IPS-20b (cell line): ENCODE data around the gene POLR1A.

Source experiments
- H3K27ac ChIP-seq: one replicate; pipeline ENCODE4 v1.5.1; 2013; ENCODE audit warnings: low read length
- H3K27me3 ChIP-seq: 2 replicates; pipeline ENCODE4 v1.6.1; 2013; ENCODE audit warnings: mild to moderate bottlenecking, low read length, inconsistent platforms; ENCODE audit not compliant: insufficient read depth
- H3K36me3 ChIP-seq: 2 replicates; pipeline ENCODE4 v1.6.1; 2013; ENCODE audit warnings: low read depth, mild to moderate bottlenecking, inconsistent platforms, low read length, moderate library complexity; ENCODE audit not compliant: insufficient read depth
- H3K4me1 ChIP-seq: 2 replicates; pipeline ENCODE4 v1.6.1; 2013; ENCODE audit warnings: mild to moderate bottlenecking, control low read depth, inconsistent platforms, low read length, moderate library complexity; ENCODE audit not compliant: insufficient read depth
- H3K4me3 ChIP-seq: 2 replicates; pipeline ENCODE4 v1.5.1; 2013; ENCODE audit warnings: mild to moderate bottlenecking, low read length, inconsistent platforms
- H3K9ac ChIP-seq: 2 replicates; pipeline ENCODE4 v1.6.1; 2013; ENCODE audit warnings: low read depth, mild to moderate bottlenecking, inconsistent platforms, low read length, moderate library complexity
- H3K9me3 ChIP-seq: 2 replicates; pipeline ENCODE4 v1.6.1; 2013; ENCODE audit warnings: mild to moderate bottlenecking, low read depth, low read length, inconsistent platforms; ENCODE audit not compliant: insufficient read depth

Gene POLR1A

DNA sequence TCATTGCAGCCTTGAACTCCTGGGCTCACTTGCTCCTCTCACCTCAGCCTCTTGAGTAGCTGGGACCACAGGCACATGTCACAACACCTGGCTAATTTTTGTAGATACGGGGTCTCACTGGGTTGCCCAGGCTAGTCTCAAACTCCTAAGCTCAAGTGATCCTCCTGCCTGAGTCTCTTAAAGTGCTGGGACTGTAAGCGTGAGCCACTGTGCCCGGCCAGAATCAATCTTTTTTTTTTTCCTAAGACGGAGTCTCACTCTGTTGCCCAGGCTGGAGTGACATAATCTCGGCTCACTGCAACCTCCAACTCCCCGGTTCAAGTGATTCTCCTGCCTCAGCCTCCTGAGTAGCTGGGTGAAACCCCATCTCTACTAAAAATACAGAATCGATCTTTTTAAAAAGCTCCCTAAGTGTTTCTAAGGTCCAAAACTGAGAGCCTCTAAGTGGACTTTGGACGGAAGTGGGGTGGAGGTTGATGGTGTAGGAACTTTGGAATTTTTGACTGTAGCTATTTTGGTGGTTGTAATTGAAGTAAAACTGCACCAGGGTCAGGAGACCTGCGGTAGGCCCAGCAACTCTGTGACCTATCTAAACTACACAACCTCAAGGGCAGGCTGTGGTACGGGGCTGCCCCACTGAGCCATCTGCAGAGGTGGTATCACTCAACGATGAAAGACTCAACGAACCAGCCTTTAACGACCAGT, 82.9 kb downstream of the POLR1A start:
- H3K4me3 ChIP-seq: no peak overlapping the region
- H3K27me3 ChIP-seq: no peaks in the 10 kb centered on the region
- no peaks in the 10 kb centered on the region for H3K4me1 ChIP-seq
- H3K36me3 ChIP-seq: peaks cover 37% of the 10 kb centered on the region
- no peak overlapping the region for H3K9ac ChIP-seq
- H3K9me3 ChIP-seq: no peaks in the 10 kb centered on the region
- no peak overlapping the region for H3K27ac ChIP-seq

DNA sequence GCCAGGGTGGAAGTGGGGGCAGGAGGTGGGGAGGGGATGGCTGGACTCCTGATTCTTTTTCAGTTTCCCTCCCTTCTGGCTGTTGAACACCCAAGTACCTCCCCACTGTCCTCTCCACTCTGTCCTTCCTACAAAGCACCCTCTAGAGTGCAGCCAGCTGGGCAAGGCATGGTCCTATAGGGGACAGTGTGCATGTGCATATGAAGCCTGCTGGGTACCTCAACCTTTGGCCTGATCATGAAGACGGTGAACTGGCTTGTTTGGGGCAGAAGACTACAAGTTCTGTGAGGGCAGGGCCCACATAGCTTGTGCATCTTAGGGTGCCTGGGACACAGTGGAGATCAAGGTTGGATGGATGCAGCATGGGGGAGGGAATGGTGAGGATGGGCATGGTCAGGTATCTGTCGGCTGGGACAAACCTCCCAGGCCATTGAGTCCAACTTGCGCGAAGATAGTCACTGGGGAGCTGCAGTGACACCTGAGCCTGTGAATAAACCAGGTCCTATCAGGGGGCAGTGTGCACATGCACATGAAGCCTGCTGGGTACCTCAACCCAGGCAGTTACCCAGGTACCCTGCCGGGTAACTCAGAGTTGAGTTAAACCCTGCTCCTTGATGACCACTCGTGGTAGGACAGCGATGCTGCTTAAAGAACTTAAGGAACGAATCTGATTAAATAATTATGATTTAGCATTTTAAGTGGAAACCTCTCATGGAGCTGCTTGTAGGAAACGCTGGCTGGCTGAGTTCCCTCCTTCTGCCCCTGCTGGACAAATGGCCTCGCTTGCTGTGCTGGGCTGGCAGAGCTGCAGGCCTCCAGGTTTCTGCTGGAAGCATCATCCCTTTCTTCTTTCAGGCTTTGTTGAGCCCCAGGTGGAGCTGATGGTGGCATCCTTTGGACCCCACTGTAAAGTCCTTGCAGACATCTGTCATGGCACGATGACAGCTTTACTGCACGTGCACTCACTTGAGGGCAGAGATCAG, 84.0 kb downstream of the POLR1A start:
- no peak overlapping the region for H3K9ac ChIP-seq
- no peak overlapping the region for H3K27ac ChIP-seq
- no peaks in the 10 kb centered on the region for H3K4me1 ChIP-seq
- peaks cover 26% of the 10 kb centered on the region for H3K36me3 ChIP-seq
- H3K4me3 ChIP-seq: no peak overlapping the region
- H3K27me3 ChIP-seq: no peaks in the 10 kb centered on the region
- no peaks in the 10 kb centered on the region for H3K9me3 ChIP-seq

DNA sequence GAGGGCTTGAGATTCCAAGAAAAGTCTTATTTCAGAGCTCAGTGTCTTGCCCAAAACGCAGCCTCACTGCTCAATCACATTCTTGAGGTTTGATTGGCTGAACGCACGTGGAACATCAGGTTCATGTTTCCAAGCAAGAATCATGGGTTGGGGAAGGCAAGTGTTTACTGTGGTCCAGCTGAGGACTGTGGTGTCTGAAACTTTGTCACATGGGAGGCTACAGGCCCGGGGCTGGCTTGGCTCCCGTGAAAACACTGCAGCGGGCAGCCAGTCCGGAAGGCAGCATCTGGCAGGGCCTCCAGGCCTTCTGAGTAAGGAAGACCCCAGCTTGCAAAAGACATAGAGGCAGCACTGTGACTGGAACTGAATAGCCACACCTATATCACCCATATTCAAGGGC, 84.7 kb downstream of the POLR1A start:
- Histone ChIP-seq H3K9me3 (no peaks in the 10 kb centered on the region), H3K36me3 (peaks cover 19% of the 10 kb centered on the region; the same call in 1 of the 2 replicates), H3K4me1 (no peaks in the 10 kb centered on the region), H3K27ac (no peak overlapping the region), H3K27me3 (no peaks in the 10 kb centered on the region), H3K4me3 (no peak overlapping the region), H3K9ac (no peak overlapping the region)

DNA sequence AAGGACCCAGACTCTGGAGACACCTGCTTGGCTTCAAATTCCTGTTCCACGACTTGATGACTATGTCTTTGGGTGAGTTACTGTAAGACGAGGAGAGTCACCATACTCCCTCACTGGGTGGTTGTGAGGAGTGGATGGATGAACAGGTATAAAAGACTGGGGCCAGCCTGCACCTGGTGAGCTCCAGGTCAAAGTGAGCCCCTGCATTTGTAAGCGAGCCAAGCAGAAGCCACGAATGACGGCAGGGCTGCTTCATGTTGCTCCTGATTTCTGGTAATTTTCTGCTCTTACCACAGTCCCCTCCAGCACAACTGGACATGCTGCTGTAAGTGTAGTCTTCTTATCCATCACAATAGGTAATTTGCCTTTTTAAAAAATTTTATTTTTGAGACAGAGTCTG, 86.6 kb downstream of the POLR1A start:
- Histone ChIP-seq H3K4me3 (no peak overlapping the region), H3K36me3 (peaks cover 3% of the 10 kb centered on the region; the same call in 1 of the 2 replicates), H3K27ac (no peak overlapping the region), H3K4me1 (no peaks in the 10 kb centered on the region), H3K9me3 (peaks cover 10% of the 10 kb centered on the region), H3K9ac (no peak overlapping the region), H3K27me3 (no peaks in the 10 kb centered on the region)

DNA sequence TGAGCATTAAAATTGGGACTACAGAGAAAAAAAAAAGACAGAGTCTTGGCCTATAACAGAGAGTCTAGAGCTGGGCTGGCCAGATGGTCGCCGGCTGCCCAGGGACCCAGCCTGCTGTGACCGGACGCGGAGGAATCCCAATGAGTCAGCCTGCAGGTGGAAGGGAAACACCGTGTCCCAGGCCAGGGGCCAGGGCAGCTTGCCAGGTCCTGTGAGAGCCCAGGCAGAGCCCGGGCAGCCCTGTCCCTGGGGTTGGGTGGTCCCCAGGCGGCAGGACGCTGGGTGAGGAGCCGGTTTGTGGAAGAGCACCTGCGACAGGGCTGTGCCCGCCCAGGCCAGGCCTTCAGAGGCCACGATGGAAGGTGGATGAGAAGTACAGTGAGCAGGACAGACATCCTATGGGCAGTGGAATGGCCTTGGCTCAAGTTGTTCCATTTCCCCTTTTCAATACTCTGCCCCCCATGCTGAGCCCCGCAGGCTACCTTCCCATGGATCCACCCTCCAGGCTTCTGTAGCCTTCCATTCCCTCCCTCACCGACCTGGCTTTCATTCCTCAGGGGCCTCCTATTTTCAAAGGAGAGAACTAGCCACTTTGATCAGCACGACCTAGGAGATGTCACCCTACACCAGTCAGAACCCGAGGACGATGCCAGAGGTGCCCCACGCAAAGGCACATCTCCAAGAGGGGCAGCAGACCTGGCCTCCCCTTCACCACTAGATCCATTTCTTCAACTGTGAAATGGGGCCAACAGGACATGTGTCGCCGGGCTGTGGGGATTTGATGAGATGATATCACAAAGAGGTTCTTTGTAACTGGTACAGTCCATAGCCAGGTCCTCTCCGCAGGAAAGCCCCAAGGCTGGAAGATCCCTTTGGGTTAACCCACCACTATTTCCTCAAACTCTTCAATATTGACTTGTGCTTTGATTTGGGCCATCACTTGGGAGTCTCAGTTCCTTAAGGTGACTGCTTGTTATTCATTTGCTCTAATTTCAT, 87.5 kb downstream of the POLR1A start:
- Histone ChIP-seq H3K9me3 (peaks cover 10% of the 10 kb centered on the region), H3K36me3 (no peaks in the 10 kb centered on the region), H3K27me3 (no peaks in the 10 kb centered on the region), H3K4me3 (no peak overlapping the region), H3K27ac (no peak overlapping the region), H3K4me1 (no peaks in the 10 kb centered on the region), H3K9ac (no peak overlapping the region)

DNA sequence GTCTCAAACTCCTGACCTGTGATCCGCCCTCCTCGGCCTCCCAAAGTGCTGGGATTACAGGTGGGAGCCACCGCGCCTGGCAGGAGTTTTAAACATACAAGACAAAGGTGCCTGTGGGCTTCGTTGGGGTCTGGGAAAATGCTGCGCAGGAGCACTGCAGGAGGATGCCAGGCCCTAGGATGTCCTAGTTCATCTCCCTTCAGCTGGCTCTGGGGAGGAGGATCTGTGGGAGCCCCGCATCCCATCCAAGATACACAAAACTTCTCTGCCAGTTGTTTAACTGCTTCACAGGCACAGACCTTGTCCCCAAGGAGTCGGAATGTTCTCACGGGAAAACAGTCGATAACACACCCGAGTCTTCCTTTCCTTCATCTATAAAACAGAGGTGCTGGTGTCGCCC, 89.1 kb downstream of the POLR1A start:
- H3K9me3 ChIP-seq: peaks cover 10% of the 10 kb centered on the region
- H3K9ac ChIP-seq: no peak overlapping the region
- H3K4me3 ChIP-seq: no peak overlapping the region
- H3K27ac ChIP-seq: no peak overlapping the region
- no peaks in the 10 kb centered on the region; the same call in 1 of the 2 replicates for H3K4me1 ChIP-seq
- no peaks in the 10 kb centered on the region for H3K27me3 ChIP-seq
- H3K36me3 ChIP-seq: no peaks in the 10 kb centered on the region

DNA sequence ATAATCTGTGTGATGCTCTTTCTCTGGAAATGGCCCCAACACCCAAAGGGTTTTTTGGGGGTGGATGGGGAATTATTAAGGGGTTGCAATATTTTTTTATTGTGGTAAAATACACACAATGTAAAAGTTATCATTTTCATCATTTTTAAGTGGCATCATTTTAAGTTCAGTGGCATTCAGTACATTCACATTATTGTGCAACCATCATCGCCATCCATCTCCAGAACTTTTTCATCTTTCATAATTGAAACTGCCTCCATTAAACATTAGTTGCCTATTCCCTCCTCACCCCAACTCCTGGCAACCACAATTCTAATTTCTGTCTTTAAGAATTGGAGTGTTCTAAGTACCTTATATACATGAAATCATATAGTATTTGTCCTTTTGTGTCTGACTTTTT, 90.0 kb downstream of the POLR1A start:
- Histone ChIP-seq H3K4me3 (no peak overlapping the region), H3K36me3 (no peaks in the 10 kb centered on the region), H3K4me1 (no peaks in the 10 kb centered on the region; the same call in 1 of the 2 replicates), H3K9ac (no peak overlapping the region), H3K9me3 (peaks cover 10% of the 10 kb centered on the region), H3K27ac (no peak overlapping the region), H3K27me3 (no peaks in the 10 kb centered on the region)

DNA sequence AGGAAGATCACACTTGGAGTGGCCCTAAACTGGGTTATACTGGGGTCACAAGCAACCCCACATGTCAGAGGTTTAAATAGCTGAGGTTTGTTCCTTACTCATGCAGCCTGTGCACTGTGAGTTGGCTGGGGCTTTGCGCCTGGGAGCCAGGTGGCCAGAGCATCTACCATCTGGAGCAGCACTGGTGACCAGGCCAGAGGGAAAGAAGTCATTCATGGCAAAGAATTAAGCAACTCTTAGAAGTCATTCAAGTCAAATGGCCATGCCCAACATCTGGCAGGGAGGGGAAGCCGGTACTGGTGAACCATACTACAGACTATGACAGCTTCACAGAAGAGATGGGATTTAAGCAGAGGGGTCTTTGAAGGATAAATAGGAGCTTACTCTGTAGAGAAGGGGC, 90.7 kb downstream of the POLR1A start:
- H3K4me3 ChIP-seq: no peak overlapping the region
- H3K9ac ChIP-seq: no peak overlapping the region
- H3K27me3 ChIP-seq: no peaks in the 10 kb centered on the region
- H3K27ac ChIP-seq: no peak overlapping the region
- H3K36me3 ChIP-seq: no peaks in the 10 kb centered on the region
- peaks cover 10% of the 10 kb centered on the region for H3K9me3 ChIP-seq
- no peaks in the 10 kb centered on the region; the same call in 1 of the 2 replicates for H3K4me1 ChIP-seq

DNA sequence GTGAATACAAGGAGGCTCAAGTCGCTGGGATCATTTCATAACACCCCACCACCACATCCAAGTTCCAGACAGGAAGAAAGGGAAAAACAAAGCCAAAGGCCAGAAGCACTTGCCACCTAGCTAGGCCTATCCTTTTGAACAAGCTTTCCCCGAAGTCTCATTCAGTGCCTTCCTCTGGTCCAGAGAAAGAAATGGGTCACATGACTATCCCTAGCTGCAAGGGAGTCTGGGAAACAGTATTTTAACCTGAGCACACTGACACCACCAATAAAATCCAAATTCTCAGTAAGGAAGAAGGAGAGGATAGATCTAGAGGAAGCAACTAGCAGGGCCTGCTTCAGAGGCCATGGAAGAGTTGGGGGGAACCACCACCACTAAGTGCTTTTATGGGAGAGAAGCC, 91.2 kb downstream of the POLR1A start:
- Histone ChIP-seq H3K9me3 (peaks cover 10% of the 10 kb centered on the region), H3K36me3 (no peaks in the 10 kb centered on the region)

DNA sequence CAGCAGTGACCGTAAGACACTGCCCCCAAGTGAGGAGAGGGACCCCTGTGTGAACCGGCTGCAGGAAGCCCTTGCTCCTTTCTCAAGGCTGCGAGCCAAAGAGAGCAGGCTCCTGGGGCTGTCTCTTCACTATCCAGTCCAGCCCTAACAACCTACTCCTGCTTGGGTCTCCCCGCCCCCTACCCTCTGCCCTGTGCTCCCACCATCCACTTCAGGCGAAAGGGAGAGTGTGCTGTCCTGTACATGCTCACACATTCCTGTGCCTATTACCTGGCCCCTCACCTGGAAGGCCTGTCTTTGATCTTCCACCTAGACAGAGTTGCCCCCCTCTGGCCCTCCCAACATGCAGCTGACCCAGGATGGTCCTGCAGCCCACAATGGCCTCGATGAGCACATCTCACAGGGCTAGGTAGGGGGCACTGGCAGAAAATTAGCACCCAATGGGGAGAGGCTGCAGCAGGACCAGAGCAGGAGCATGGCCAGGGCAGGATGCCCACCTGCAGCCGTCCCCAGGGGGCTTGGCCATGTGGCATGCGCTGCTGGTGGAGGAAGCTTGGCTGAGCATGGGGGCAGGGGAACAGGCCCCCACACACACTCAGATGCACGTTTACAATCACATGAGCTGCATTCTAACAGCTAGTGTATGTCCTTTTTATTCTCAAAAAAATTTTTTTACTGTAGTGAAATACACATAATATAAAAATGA, 93.5 kb downstream of the POLR1A start:
- no peak overlapping the region for H3K27ac ChIP-seq

More for the DNA sequence above, 91.2 kb downstream of the POLR1A start:
- Histone ChIP-seq H3K9ac (no peak overlapping the region), H3K27ac (no peak overlapping the region), H3K4me3 (no peak overlapping the region), H3K27me3 (no peaks in the 10 kb centered on the region), H3K4me1 (no peaks in the 10 kb centered on the region; the same call in 1 of the 2 replicates)

More for the DNA sequence above, 93.5 kb downstream of the POLR1A start:
- Histone ChIP-seq H3K4me3 (no peak overlapping the region), H3K4me1 (no peaks in the 10 kb centered on the region; the same call in 1 of the 2 replicates), H3K27me3 (no peaks in the 10 kb centered on the region), H3K36me3 (no peaks in the 10 kb centered on the region), H3K9ac (no peak overlapping the region), H3K9me3 (peaks cover 10% of the 10 kb centered on the region)
